HG03196 (cell line): ENCODE data around the gene ZBTB37.
"Not testable (repeated sequence)": the region's sequence is repeated elsewhere in the genome, so short reads cannot be mapped to it uniquely, and the experiment has no call there.

Experiments used
- ATAC-seq: cut with Tn5 transposase; IDR thresholded peaks from one replicate; pipeline ENCODE4 v1.9.1; 2021; ENCODE audit not compliant: unreplicated experiment

ZBTB37 gene

GRCh38 chr1:173900992-173901391 lies 32.8 kb downstream of the ZBTB37 start:
- ATAC-seq: no peak

- no peak for ATAC-seq
These were observed 35.8 kb downstream of the ZBTB37 start for GRCh38 chr1:173903827-173904531.

GRCh38 chr1:173913111-173913510 lies 44.9 kb downstream of the ZBTB37 start:
- no peak for ATAC-seq

- ATAC-seq: no peak
These were observed 46.2 kb downstream of the ZBTB37 start for GRCh38 chr1:173914366-173914871.

- no peak for ATAC-seq
These were observed 47.4 kb downstream of the ZBTB37 start for GRCh38 chr1:173915596-173915995.

GRCh38 chr1:173916667-173917066 lies 48.5 kb downstream of the ZBTB37 start:
- ATAC-seq: no peak

GRCh38 chr1:173917149-173917548 lies 49.0 kb downstream of the ZBTB37 start, which contains the start of gene SERPINC1:
Gene SERPINC1, minus strand, starts transcription at chr1:173917327. Its CDS starts 68 bp downstream, at chr1:173917259.
- ATAC-seq: no peak

- no peak for ATAC-seq
These were observed 49.7 kb downstream of the ZBTB37 start for GRCh38 chr1:173917635-173918493.

GRCh38 chr1:173920861-173921260 lies 52.7 kb downstream of the ZBTB37 start:
- ATAC-seq: no peak

- no peak for ATAC-seq
These were observed 57.4 kb downstream of the ZBTB37 start for GRCh38 chr1:173925306-173926242.

GRCh38 chr1:173930541-173930940 lies 62.4 kb downstream of the ZBTB37 start:
- ATAC-seq: not testable (repeated sequence)

- no peak for ATAC-seq
These were observed 66.3 kb downstream of the ZBTB37 start for GRCh38 chr1:173934440-173934839.

- peak; percentile 51 for ATAC-seq
These were observed 68.9 kb downstream of the ZBTB37 start for GRCh38 chr1:173937062-173937461.

GRCh38 chr1:173946380-173946921 lies 78.3 kb downstream of the ZBTB37 start:
- no peak for ATAC-seq

GRCh38 chr1:173948594-173948993 lies 80.4 kb downstream of the ZBTB37 start:
- no peak for ATAC-seq
